Loucy (cell line): ENCODE results near the gene RAET1E.
A peak's percentile ranks its signal among the peaks of the same experiment; 100 is the strongest.
"Not testable (repeated sequence)": the region's sequence is repeated elsewhere in the genome, so short reads cannot be mapped to it uniquely, and the experiment has no call there.

Experiments
- H2AFZ ChIP-seq: fragments of 200-600 bp; sonication (generic); 2 replicates; pipeline ENCODE4 v1.6.0; 2016; ENCODE audit warnings: antibody characterized with exemption, mild to moderate bottlenecking, low read length, moderate library complexity
- H3F3A ChIP-seq: fragments of 200-600 bp; 2 replicates; pipeline ENCODE4 v1.6.0; 2016; ENCODE audit warnings: antibody characterized with exemption, low read depth, mild to moderate bottlenecking
- H3K27me3 ChIP-seq: fragments of 200-600 bp; sonication (generic); 2 replicates; pipeline ENCODE4 v1.6.1; 2014; ENCODE audit warnings: low read length, mild to moderate bottlenecking; ENCODE audit not compliant: insufficient read depth, poor library complexity, severe bottlenecking
- H3K36me3 ChIP-seq: fragments of 200-600 bp; sonication (generic); 2 replicates; pipeline ENCODE4 v1.6.1; 2016; ENCODE audit warnings: low read length; ENCODE audit not compliant: insufficient read depth
- H3K4me1 ChIP-seq: fragments of 200-600 bp; sonication (generic); 2 replicates; pipeline ENCODE4 v1.5.1; 2014; ENCODE audit warnings: low read length, mild to moderate bottlenecking; ENCODE audit not compliant: insufficient read depth, poor library complexity, severe bottlenecking
- H3K4me2 ChIP-seq: fragments of 200-600 bp; sonication (generic); 2 replicates; pipeline ENCODE4 v1.6.0; 2014; ENCODE audit warnings: antibody characterized with exemption, low read length, low read depth, mild to moderate bottlenecking; ENCODE audit not compliant: poor library complexity, severe bottlenecking
- H3K4me3 ChIP-seq: fragments of 200-600 bp; sonication (generic); 2 replicates; pipeline ENCODE4 v1.5.1; 2014; ENCODE audit warnings: low read length, mild to moderate bottlenecking, mixed read lengths; ENCODE audit not compliant: poor library complexity, severe bottlenecking
- H3K79me2 ChIP-seq: fragments of 200-600 bp; sonication (generic); 2 replicates; pipeline ENCODE4 v1.6.1; 2014; ENCODE audit warnings: low read length; ENCODE audit not compliant: insufficient read depth
- H3K9ac ChIP-seq: fragments of 200-600 bp; sonication (generic); 2 replicates; pipeline ENCODE4 v1.6.0; 2014; ENCODE audit warnings: mild to moderate bottlenecking, low read depth, low read length, moderate library complexity; ENCODE audit not compliant: poor library complexity, severe bottlenecking
- H3K9me2 ChIP-seq: fragments of 200-600 bp; sonication (generic); replicated peaks from 2 replicates; pipeline ENCODE4 v1.6.1; 2016; ENCODE audit warnings: low read depth, low read length, mixed read lengths
- H3K9me3 ChIP-seq: fragments of 200-600 bp; sonication (generic); 2 replicates; pipeline ENCODE4 v1.6.1; 2014; ENCODE audit warnings: mild to moderate bottlenecking, antibody characterized with exemption, low read length, low read depth; ENCODE audit not compliant: insufficient read depth
- H4K20me1 ChIP-seq: fragments of 200-600 bp; sonication (generic); 2 replicates; pipeline ENCODE4 v1.6.0; 2014; ENCODE audit warnings: antibody characterized with exemption, low read length, mild to moderate bottlenecking; ENCODE audit not compliant: insufficient read depth, poor library complexity, severe bottlenecking
- EZH2phosphoT487 ChIP-seq: fragments of 200-600 bp; IDR thresholded peaks from 2 replicates; pipeline ENCODE4 v1.6.1; 2018; ENCODE audit warnings: antibody characterized with exemption, mild to moderate bottlenecking, moderate library complexity, borderline replicate concordance
- TF ChIP-seq, protein P1 (sequence below): fragments of 200-600 bp; sonication (generic); conservative IDR thresholded peaks from 2 replicates; pipeline ENCODE4 v1.5.1; 2014; ENCODE audit warnings: mild to moderate bottlenecking, antibody characterized with exemption, low read length

Gene RAET1E

GRCh38 chr6:149895048-149895590, 2.8 kb downstream of the RAET1E start:
- TF ChIP-seq, protein P1, sequence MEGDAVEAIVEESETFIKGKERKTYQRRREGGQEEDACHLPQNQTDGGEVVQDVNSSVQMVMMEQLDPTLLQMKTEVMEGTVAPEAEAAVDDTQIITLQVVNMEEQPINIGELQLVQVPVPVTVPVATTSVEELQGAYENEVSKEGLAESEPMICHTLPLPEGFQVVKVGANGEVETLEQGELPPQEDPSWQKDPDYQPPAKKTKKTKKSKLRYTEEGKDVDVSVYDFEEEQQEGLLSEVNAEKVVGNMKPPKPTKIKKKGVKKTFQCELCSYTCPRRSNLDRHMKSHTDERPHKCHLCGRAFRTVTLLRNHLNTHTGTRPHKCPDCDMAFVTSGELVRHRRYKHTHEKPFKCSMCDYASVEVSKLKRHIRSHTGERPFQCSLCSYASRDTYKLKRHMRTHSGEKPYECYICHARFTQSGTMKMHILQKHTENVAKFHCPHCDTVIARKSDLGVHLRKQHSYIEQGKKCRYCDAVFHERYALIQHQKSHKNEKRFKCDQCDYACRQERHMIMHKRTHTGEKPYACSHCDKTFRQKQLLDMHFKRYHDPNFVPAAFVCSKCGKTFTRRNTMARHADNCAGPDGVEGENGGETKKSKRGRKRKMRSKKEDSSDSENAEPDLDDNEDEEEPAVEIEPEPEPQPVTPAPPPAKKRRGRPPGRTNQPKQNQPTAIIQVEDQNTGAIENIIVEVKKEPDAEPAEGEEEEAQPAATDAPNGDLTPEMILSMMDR = no peak
- TF ChIP-seq EZH2phosphoT487 = no peak
- no peaks in the 10 kb centered on the region for H3K9me2 ChIP-seq
- H3K4me1 ChIP-seq = peaks cover 47% of the 10 kb centered on the region
- peak overlapping the region; percentile 32 for H3K4me3 ChIP-seq
- H3F3A ChIP-seq = no peaks in the 10 kb centered on the region; the same call in 1 of the 2 replicates
- H3K36me3 ChIP-seq = no peaks in the 10 kb centered on the region
- H3K9ac ChIP-seq = peak overlapping the region; percentile 51
- no peaks in the 10 kb centered on the region for H4K20me1 ChIP-seq
- no peaks in the 10 kb centered on the region for H3K79me2 ChIP-seq
- H2AFZ ChIP-seq = peak overlapping the region; percentile 25; the same call in 1 of the 2 replicates
- no peaks in the 10 kb centered on the region for H3K27me3 ChIP-seq
- H3K9me3 ChIP-seq = no peaks in the 10 kb centered on the region
- H3K4me2 ChIP-seq = peak overlapping the region; percentile 63

- H3K4me3 ChIP-seq, H3K9ac ChIP-seq, H3K9me3 ChIP-seq, H3K36me3 ChIP-seq, H2AFZ ChIP-seq, H3F3A ChIP-seq, H3K9me2 ChIP-seq, H3K79me2 ChIP-seq, H3K27me3 ChIP-seq, H4K20me1 ChIP-seq: not testable (repeated sequence)
- peaks cover 54% of the 10 kb centered on the region for H3K4me1 ChIP-seq
- peak overlapping the region; percentile 39 for H3K4me2 ChIP-seq
Measured at GRCh38 chr6:149891864-149892263, 6.0 kb downstream of the RAET1E start.

DNA sequence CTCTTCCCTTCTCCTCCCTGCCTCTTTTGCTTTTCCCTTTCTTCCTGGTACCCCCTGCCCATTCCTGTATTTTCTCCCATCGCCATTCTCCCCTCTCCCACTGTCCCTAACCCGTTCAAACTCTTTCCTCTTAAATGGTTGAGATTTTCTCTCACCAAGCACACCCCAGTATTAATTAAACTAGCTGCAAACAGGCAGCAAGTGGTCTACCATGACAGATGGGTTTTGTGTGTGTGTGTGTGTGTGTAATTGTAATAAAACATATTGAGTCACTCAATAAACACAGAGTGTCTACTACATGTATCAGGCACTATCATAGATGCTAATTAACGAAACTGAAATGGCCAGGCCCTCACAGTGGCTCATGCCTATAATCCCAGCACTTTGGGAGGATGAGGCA, 6.7 kb downstream of the RAET1E start:
- no peaks in the 10 kb centered on the region for H4K20me1 ChIP-seq
- H3K4me3 ChIP-seq = no peak overlapping the region
- no peaks in the 10 kb centered on the region for H3K9me3 ChIP-seq
- peaks cover 48% of the 10 kb centered on the region for H3K4me1 ChIP-seq
- TF ChIP-seq EZH2phosphoT487 = no peak
- TF ChIP-seq, protein P1 = no peak
- peak overlapping the region; percentile 0 for H3K9ac ChIP-seq
- no peaks in the 10 kb centered on the region for H3K79me2 ChIP-seq
- no peaks in the 10 kb centered on the region for H3K27me3 ChIP-seq
- no peaks in the 10 kb centered on the region; the same call in 1 of the 2 replicates for H3F3A ChIP-seq
- no peaks in the 10 kb centered on the region for H3K36me3 ChIP-seq
- peak overlapping the region; percentile 8 for H3K4me2 ChIP-seq
- no peaks in the 10 kb centered on the region for H3K9me2 ChIP-seq
- no peak overlapping the region for H2AFZ ChIP-seq

GRCh38 chr6:149890629-149891045, 7.3 kb downstream of the RAET1E start:
- peak overlapping the region; percentile 8 for H3K4me2 ChIP-seq
- peak overlapping the region; percentile 0 for H3K9ac ChIP-seq
- no peaks in the 10 kb centered on the region for H3K27me3 ChIP-seq
- H4K20me1 ChIP-seq = no peaks in the 10 kb centered on the region
- H3K79me2 ChIP-seq = no peaks in the 10 kb centered on the region
- H2AFZ ChIP-seq = no peak overlapping the region
- H3K4me1 ChIP-seq = peaks cover 42% of the 10 kb centered on the region
- H3F3A ChIP-seq = no peaks in the 10 kb centered on the region
- H3K4me3 ChIP-seq = no peak overlapping the region
- no peaks in the 10 kb centered on the region for H3K36me3 ChIP-seq
- H3K9me2 ChIP-seq = no peaks in the 10 kb centered on the region
- no peak for TF ChIP-seq EZH2phosphoT487
- TF ChIP-seq, protein P1 = no peak
- H3K9me3 ChIP-seq = no peaks in the 10 kb centered on the region
